ENCODE data around the gene TRAF7.

- no peak for TF ChIP-seq EZH2phosphoT487 (IDR thresholded peaks at IDR 0.05; ENCODE audit: borderline replicate concordance, low read length)
- no peak for TF ChIP-seq CTCF (IDR thresholded peaks at IDR 0.05; ENCODE audit: low read depth, low read length, poor library complexity, severe bottlenecking)
Observed at GRCh38 chr16:2122429-2122828, 33.2 kb upstream of the TRAF7 start.
